Cardiac atrium fibroblast (primary cell): ENCODE measurements around the gene SERPINB10. TPM values are rescaled to one million over a fixed set of nuclear protein-coding genes. Genes with fewer than 3 reads are reported as not detected.

Experiments used
- total RNA-seq: library from RNA; depleted of rRNA; stranded (reverse); fragments of >200 nt; gene quantifications from 2 replicates; pipeline ENCODE4 v1.2.3, GENCODE V29; 2015

Gene SERPINB10, protein sequence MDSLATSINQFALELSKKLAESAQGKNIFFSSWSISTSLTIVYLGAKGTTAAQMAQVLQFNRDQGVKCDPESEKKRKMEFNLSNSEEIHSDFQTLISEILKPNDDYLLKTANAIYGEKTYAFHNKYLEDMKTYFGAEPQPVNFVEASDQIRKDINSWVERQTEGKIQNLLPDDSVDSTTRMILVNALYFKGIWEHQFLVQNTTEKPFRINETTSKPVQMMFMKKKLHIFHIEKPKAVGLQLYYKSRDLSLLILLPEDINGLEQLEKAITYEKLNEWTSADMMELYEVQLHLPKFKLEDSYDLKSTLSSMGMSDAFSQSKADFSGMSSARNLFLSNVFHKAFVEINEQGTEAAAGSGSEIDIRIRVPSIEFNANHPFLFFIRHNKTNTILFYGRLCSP
- not detected in 2 replicates for total RNA-seq

DNA sequence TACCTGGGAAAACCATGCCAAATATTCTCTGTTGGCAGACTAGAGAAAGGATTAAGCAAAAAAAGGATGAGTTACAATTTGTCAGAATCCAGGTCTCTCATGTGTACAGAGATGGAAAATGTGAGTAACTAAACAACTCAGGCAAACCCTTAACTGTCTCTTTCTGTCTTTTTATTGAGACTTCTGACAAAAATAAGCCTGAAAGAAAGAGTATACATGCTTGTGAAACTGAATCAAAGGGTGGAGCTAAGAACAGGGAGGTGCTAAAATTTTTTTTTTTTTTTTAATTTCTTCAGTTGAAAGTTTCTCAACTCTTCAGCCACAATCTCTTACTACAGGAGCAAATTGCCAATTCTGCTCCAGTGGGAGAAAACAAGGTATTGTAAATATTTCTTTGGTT, at the start of gene SERPINB10:
Gene SERPINB10, plus strand, starts transcription at position 295 of the 400 bp plus-strand sequence. CDS start 7,553 bp downstream, outside the sequence.

DNA sequence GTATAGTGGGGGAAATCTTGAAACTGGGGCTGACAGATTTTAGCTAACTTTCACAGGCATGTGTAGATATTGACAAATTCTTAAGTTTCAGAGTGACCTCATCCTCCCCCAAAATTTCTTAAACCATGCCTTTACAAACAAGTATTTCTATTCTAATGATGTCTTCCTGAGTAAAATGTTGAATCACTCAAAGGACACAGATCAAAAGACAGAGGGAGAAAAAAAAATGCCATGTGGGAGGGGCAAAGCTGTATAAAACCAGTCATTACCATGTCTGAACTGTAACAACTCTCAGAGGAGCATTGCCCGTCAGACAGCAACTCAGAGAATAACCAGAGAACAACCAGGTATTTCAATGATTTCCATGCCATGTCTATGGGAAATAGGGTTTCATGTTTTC, 20.3 kb upstream of the SERPINB10 start, which contains the start of gene SERPINB2:
Gene SERPINB2, plus strand, starts transcription at position 282 of the 400 bp plus-strand sequence. CDS start 3,740 bp downstream, outside the sequence.

DNA sequence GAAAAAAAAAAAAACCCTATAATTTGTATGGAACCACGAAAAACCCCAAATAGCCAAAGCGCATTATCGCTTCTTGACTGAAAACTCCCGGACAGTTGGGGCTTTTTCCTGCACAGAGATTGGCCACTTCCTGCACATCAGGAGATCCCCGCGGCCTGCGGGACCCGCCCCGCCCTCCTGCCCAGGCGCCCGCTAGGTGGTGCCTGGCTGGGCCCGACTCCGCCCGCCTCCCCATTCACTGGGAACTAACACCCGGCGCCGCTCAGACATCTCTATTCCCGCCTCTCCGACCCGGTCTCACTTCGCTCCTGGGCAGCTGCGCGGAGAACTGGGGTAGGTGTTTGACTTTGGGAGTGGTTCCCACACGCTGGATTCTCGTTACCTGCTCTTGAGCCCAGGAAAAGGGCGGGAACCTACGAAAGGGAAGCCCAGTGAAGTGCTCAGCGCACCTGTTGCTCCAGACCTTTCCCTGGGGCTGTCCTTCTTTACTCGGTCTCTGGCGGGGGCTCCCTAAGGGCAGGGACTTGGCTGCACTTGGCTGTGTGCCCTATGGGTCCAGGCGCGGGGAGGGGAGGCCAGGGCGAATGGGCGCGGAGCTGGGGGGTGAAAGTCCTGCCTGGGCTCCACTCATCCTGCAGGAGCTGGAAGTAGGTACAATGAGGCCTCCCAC, 41.4 kb downstream of the SERPINB10 start, which contains the start of gene HMSD:
Gene HMSD, plus strand, starts transcription at position 234 of the 670 bp plus-strand sequence. CDS start 4,155 bp downstream, outside the sequence.

DNA sequence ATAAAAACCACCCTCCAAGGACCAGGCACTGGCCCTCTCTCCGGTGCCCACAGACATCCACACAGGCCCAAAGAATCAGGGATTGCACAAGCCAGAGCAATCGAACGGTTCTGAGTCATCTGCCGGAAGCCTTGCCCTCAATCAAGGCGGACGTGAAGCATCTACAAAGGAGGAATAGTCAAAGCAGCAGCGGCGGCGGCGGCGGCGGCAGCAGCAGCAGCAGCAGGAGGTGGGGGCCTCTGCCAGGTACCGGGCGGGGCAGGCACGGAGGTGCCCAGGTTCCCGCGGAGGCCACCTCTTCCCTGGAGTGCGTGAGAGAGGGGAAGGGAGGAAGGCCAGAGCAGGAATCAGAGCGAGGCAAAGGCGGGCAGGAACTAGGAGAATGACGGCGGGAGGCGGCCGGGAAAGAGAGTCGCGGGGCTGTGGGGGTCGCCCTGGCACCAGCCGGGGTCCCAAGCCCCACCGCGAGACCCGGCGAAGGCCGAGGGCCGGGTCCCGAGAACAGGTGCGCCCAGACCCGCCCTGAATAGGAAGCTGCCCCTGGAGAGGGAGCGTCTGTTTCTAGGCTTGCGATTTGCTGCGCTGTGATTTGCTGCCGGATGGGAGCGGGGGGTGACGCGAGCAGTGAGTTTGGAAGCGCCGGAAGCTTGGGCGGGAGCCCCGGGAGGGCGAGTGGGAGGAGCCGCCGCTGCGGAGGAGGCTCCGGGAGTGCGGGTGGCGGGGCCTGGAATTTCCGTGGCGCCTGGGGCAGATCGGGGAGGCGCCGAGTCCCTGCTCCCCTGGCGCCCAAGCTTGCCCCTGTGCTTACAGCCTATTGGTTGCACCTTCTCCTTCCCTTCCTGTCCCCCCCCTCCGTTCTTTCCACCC, 62.4 kb downstream of the SERPINB10 start, which contains the start of gene SERPINB8:
Gene SERPINB8, plus strand, starts transcription at position 140 of the 867 bp plus-strand sequence. CDS start 8,228 bp downstream, outside the sequence.

Other genes with a start within 250 kb of the SERPINB10 start
- gene SERPINB3, start 246.1 kb upstream of the SERPINB10 start, total RNA-seq = not detected in 2 replicates
- gene SERPINB11, start 205.0 kb upstream of the SERPINB10 start, total RNA-seq = not detected in 2 replicates
- gene SERPINB7, start 132.5 kb upstream of the SERPINB10 start, total RNA-seq = not detected in 2 replicates
- not detected in 2 replicates for gene SERPINB2, start 20.3 kb upstream of the SERPINB10 start, total RNA-seq
- not detected in 2 replicates for gene HMSD, start 41.3 kb downstream of the SERPINB10 start, total RNA-seq
- gene SERPINB8, start 62.1 kb downstream of the SERPINB10 start, total RNA-seq = 6.9 and 8.9 TPM in 2 replicates
- not detected in 2 replicates for gene LINC00305, start 241.1 kb downstream of the SERPINB10 start, total RNA-seq